ENCODE data around the gene C17orf113.
A peak's percentile ranks its signal among the peaks of the same experiment; 100 is the strongest.

The C17orf113 gene

GRCh38 chr17:42050393-42051012 is at the start of gene C17orf113:
Gene C17orf113, minus strand, starts transcription at chr17:42050601. Its CDS starts 7,225 bp downstream, at chr17:42043376.
- peak in 1 of 4 experiments; percentile 13 for DNase-seq (ENCODE audit: low read depth in 4 of 4, low spot score in 1 of 4)

- no peak for DNase-seq (ENCODE audit: low read depth in 4 of 4, low spot score in 1 of 4)
These were observed 48.5 kb upstream of the C17orf113 start for GRCh38 chr17:42098730-42099399.

GRCh38 chr17:42097691-42098631 is 47.6 kb upstream of the C17orf113 start, which contains the start of gene ZNF385C:
Gene ZNF385C, minus strand, starts transcription at chr17:42098473. Its CDS starts 35,417 bp downstream, at chr17:42063056.
- peak in 2 of 4 experiments; percentile 31 to 46 for DNase-seq (ENCODE audit: low read depth in 4 of 4, low spot score in 1 of 4)

- no peak for DNase-seq (ENCODE audit: low read depth in 4 of 4, low spot score in 1 of 4)
These were observed 46.1 kb upstream of the C17orf113 start for GRCh38 chr17:42096360-42097111.

- no peak for DNase-seq (ENCODE audit: low read depth in 4 of 4, low spot score in 1 of 4)
These were observed 44.1 kb upstream of the C17orf113 start for GRCh38 chr17:42094375-42095069.

- no peak for DNase-seq (ENCODE audit: low read depth in 4 of 4, low spot score in 1 of 4)
These were observed 42.5 kb upstream of the C17orf113 start for GRCh38 chr17:42092939-42093338.

GRCh38 chr17:42090964-42091790 is 40.8 kb upstream of the C17orf113 start:
- no peak for DNase-seq (ENCODE audit: low read depth in 4 of 4, low spot score in 1 of 4)

- DNase-seq (ENCODE audit: low read depth in 4 of 4, low spot score in 1 of 4), result no peak
These were observed 38.3 kb upstream of the C17orf113 start for GRCh38 chr17:42088736-42089135.

- no peak for DNase-seq (ENCODE audit: low read depth in 4 of 4, low spot score in 1 of 4)
These were observed 37.6 kb upstream of the C17orf113 start for GRCh38 chr17:42087736-42088705.

- no peak for DNase-seq (ENCODE audit: low read depth in 4 of 4, low spot score in 1 of 4)
These were observed 36.8 kb upstream of the C17orf113 start for GRCh38 chr17:42087042-42087701.

GRCh38 chr17:42081516-42082129 is 31.2 kb upstream of the C17orf113 start:
- no peak for DNase-seq (ENCODE audit: low read depth in 4 of 4, low spot score in 1 of 4)

- DNase-seq (ENCODE audit: low read depth in 4 of 4, low spot score in 1 of 4), result no peak
These were observed 29.1 kb upstream of the C17orf113 start for GRCh38 chr17:42079541-42079940.

GRCh38 chr17:42078396-42079043 is 28.1 kb upstream of the C17orf113 start:
- DNase-seq (ENCODE audit: low read depth in 4 of 4, low spot score in 1 of 4), result no peak

- DNase-seq (ENCODE audit: low read depth in 4 of 4, low spot score in 1 of 4), result no peak
These were observed 27.4 kb upstream of the C17orf113 start for GRCh38 chr17:42077755-42078154.

GRCh38 chr17:42076797-42077559 is 26.6 kb upstream of the C17orf113 start:
- no peak for DNase-seq (ENCODE audit: low read depth in 4 of 4, low spot score in 1 of 4)

- no peak for DNase-seq (ENCODE audit: low read depth in 4 of 4, low spot score in 1 of 4)
These were observed 25.4 kb upstream of the C17orf113 start for GRCh38 chr17:42075789-42076188.

All from stimulated activated CD4-positive, alpha-beta T cell treated with anti-CD3 and anti-CD28 coated beads, Interleukin-1b, Interleukin-23, amount 100 ng/mL, for 24 hours (primary cell).